Measurements from ENCODE around the gene ZNF513. TPM values are rescaled to one million over a fixed set of nuclear protein-coding genes. Genes with fewer than 3 reads are reported as not detected.
A peak's percentile ranks its signal among the peaks of the same experiment; 100 is the strongest.

The ZNF513 gene
- polyA plus RNA-seq, 1 donor (not counting 4 experiments of a cell fraction or from before 2014, with no cell fraction given), result 8.9 TPM

GRCh38 chr2:27378096-27378808, 2.3 kb downstream of the ZNF513 start:
- FAIRE-seq (no peak), DNase-seq (ENCODE audit: low read depth, low spot score) (no peak)
- peaks cover 5% of the 10 kb centered on the region for H4K20me1 ChIP-seq (ENCODE audit: control insufficient read depth, extremely low read depth, insufficient read depth, low read length)
- H3K9me3 ChIP-seq (ENCODE audit: control insufficient read depth, low read depth, low read length), result no peaks in the 10 kb centered on the region
- H3K4me1 ChIP-seq (ENCODE audit: control insufficient read depth, extremely low read depth, insufficient read depth, low read length), result peaks cover 16% of the 10 kb centered on the region
- TF ChIP-seq CTCF (optimal IDR thresholded peaks at IDR 0.05 in 1 of 3, IDR thresholded peaks at IDR 0.05 in 1 of 3, conservative IDR thresholded peaks at IDR 0.05 in 1 of 3; ENCODE audit: extremely low read depth in 1 of 3, insufficient read depth in 2 of 3, low read length in 3 of 3) (peak in 2 of 3 experiments; percentile 34 to 51), EZH2 (IDR thresholded peaks at IDR 0.05; ENCODE audit: low read length) (no peak)
- H3K79me2 ChIP-seq (ENCODE audit: control insufficient read depth, insufficient read depth, low read length), result peaks cover 39% of the 10 kb centered on the region
- H3K36me3 ChIP-seq (ENCODE audit: control insufficient read depth in 2 of 2, extremely low read depth in 1 of 2, insufficient read depth in 2 of 2, low read length in 2 of 2), result peaks cover 45 to 52% of the 10 kb centered on the region in 2 experiments
- H3K4me2 ChIP-seq (ENCODE audit: control insufficient read depth, extremely low read depth, insufficient read depth, low read depth, low read length), result no peak overlapping the region
- dilution Hi-C loops (cut with MboI; ENCODE audit: extremely low pct_ligation_motif_present, low sequenced_read_pairs), result no loop called here
- no peak overlapping the region for H2AFZ ChIP-seq (ENCODE audit: control insufficient read depth, low read length)
- no peak overlapping the region for H3K27ac ChIP-seq (ENCODE audit: control insufficient read depth, insufficient read depth, low read length)
- H3K27me3 ChIP-seq (ENCODE audit: control insufficient read depth, extremely low read depth, insufficient read depth, low read length), result no peaks in the 10 kb centered on the region
- no peaks in the 10 kb centered on the region for H3K9me1 ChIP-seq (ENCODE audit: control insufficient read depth, extremely low read depth, insufficient read depth, low read length)
- no peak overlapping the region for H3K4me3 ChIP-seq (ENCODE audit: control insufficient read depth in 2 of 3, extremely low read depth in 1 of 3, insufficient read depth in 2 of 3, low read depth in 1 of 3, low read length in 3 of 3)
- H3K9ac ChIP-seq (ENCODE audit: control insufficient read depth, extremely low read depth, insufficient read depth, low read length), result no peak overlapping the region

GRCh38 chr2:27377618-27378095, 2.9 kb downstream of the ZNF513 start:
- H3K4me3 ChIP-seq (ENCODE audit: control insufficient read depth in 2 of 3, extremely low read depth in 1 of 3, insufficient read depth in 2 of 3, low read depth in 1 of 3, low read length in 3 of 3), result no peak overlapping the region
- DNase-seq (ENCODE audit: low read depth, low spot score), result no peak
- dilution Hi-C loops (cut with MboI; ENCODE audit: extremely low pct_ligation_motif_present, low sequenced_read_pairs), result no loop called here
- H3K4me2 ChIP-seq (ENCODE audit: control insufficient read depth, extremely low read depth, insufficient read depth, low read depth, low read length), result no peak overlapping the region
- no peaks in the 10 kb centered on the region for H3K9me1 ChIP-seq (ENCODE audit: control insufficient read depth, extremely low read depth, insufficient read depth, low read length)
- H2AFZ ChIP-seq (ENCODE audit: control insufficient read depth, low read length), result no peak overlapping the region
- H3K27me3 ChIP-seq (ENCODE audit: control insufficient read depth, extremely low read depth, insufficient read depth, low read length), result no peaks in the 10 kb centered on the region
- no peak overlapping the region for H3K27ac ChIP-seq (ENCODE audit: control insufficient read depth, insufficient read depth, low read length)
- H3K9me3 ChIP-seq (ENCODE audit: control insufficient read depth, low read depth, low read length), result no peaks in the 10 kb centered on the region
- peaks cover 44% of the 10 kb centered on the region for H3K79me2 ChIP-seq (ENCODE audit: control insufficient read depth, insufficient read depth, low read length)
- TF ChIP-seq CTCF (optimal IDR thresholded peaks at IDR 0.05 in 1 of 3, IDR thresholded peaks at IDR 0.05 in 1 of 3, conservative IDR thresholded peaks at IDR 0.05 in 1 of 3; ENCODE audit: extremely low read depth in 1 of 3, insufficient read depth in 2 of 3, low read length in 3 of 3), result no peak
- no peak for TF ChIP-seq EZH2 (IDR thresholded peaks at IDR 0.05; ENCODE audit: low read length)
- H3K4me1 ChIP-seq (ENCODE audit: control insufficient read depth, extremely low read depth, insufficient read depth, low read length), result peaks cover 16% of the 10 kb centered on the region
- H3K36me3 ChIP-seq (ENCODE audit: control insufficient read depth in 2 of 2, extremely low read depth in 1 of 2, insufficient read depth in 2 of 2, low read length in 2 of 2), result peaks cover 43 to 54% of the 10 kb centered on the region in 2 experiments
- FAIRE-seq, result no peak
- H3K9ac ChIP-seq (ENCODE audit: control insufficient read depth, extremely low read depth, insufficient read depth, low read length), result no peak overlapping the region
- peaks cover 5% of the 10 kb centered on the region for H4K20me1 ChIP-seq (ENCODE audit: control insufficient read depth, extremely low read depth, insufficient read depth, low read length)

Data from keratinocyte (primary cell).